GM10847 (cell line): ENCODE data around the gene DTX1.

Experiments used
- POLR2A ChIP-seq: IDR thresholded peaks from 2 replicates; pipeline ENCODE4 v1.6.1; 2011; ENCODE audit not compliant: insufficient read length; ENCODE audit errors: extremely low read depth

DTX1 gene

DNA sequence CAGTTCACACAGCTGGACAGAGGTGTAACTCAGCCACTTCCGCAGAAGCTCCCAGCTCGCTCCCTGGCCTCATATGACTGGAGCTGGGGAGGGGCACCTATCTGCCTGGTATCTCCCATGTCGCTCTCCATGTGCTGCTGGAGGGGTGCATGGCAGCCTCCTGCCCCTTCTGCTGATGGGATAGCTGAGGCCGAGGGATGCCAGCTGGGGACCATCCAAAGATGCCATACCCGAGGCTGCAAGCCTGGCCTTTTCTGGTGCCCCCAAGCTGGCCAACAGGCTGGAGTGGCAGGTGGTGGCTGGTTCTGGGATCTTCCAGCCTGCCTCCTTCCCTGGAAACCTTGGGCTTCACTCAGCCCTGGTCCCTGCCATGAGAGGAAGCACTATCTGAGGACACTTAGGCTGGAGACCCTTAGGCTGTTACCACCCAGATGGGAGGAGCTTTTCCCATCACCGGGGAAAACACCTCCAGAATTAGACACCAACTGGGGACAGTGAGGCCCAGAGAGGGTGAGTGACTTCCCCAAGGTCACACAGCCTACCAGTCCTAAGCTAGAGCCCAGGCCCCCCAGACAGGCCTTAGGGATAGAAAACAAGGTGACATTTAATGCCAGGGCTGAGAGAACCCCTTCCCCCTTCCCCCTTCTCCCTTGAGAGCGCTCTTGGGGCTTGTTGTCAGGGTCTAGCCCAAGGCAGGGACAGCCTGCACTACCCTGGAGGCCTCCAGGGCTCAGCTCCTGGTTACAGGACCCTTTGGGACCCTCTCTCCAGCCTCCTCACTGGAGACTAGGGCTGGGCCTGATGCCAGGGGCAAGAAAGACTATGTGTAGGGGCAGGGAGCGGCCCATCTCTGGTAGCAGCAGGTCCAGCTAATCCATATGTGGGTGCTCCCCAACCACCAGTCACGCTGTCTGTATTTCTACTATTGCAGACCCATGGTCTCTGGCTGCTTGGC is 7.1 kb downstream of the DTX1 start:
- TF ChIP-seq POLR2A, result no peak

DNA sequence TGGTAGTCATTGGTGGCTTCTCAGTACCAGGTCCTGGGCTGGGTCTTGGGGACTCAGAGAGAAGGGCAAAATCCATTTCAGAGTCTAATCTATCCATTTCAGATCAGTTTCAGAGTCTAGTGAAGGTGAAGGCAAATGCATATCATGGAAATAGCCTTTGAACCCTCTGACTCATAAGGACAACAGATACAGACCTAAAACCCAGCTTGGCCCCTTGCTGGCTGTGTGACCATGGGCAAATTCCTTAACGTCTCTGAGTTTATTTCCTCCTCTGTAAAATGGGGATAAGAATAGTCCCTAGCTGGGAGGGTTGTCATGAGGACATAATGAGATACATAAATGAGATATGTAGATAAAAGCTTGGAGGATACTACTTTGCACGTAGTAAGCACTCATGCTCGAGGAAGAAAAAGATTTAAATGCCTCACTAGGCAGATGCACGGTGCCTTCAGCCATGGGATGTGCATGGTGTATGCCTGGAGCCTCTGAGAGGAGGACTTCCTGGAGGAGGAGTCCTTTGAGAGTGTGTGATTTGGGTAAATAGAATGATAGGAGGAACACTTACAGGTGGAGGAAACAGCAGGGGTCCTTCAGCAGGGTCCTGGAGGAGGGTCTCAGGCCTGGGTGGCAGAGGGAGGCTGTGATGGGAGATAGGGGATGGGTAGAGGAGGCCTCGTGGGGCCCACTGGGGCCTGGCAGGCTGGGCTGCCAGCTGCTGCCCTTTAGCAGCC is 8.0 kb downstream of the DTX1 start:
- no peak for TF ChIP-seq POLR2A

DNA sequence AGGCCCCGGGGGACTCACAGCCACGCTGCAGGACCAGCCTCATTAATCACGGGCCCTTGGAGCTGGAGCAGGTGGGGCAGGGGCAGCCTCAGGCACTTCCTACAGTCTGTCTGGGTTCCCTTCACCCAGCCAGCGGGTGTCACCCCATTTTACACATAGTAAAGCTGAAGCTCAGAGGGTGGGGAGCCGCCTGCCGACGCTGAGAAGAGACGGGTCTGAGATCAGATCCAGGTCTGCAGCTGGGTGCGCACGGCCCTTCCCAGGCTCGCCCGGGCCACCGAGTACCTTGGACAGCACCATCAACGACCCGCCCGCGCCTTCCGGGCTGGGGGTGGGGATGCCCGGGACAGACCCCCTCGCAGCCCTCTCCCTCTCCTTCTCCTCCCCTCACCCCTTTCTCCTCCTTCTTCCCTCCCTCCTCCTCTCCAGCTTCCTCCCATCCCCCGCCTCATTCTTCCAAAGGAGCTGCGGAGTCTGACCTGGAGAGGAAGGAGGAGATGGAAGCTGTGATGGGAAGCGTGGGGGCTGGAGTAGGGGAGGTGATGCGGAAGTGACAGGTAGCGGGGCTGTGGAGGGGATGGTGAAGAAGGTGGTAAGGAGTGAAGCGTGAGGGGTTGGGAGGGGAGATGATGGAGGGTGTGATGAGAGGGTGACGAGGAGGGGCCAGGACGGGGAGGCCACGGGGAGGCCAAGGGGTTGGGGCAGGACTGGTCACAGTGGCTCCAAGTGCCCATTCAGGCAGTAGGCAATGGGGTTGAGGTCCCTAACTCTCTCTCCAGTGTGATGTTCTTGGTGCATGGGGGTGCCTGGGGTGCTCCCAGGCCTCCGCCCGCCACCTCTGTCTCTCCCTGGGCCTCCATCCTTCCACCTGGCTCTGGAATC is 8.8 kb downstream of the DTX1 start:
- no peak for TF ChIP-seq POLR2A

DNA sequence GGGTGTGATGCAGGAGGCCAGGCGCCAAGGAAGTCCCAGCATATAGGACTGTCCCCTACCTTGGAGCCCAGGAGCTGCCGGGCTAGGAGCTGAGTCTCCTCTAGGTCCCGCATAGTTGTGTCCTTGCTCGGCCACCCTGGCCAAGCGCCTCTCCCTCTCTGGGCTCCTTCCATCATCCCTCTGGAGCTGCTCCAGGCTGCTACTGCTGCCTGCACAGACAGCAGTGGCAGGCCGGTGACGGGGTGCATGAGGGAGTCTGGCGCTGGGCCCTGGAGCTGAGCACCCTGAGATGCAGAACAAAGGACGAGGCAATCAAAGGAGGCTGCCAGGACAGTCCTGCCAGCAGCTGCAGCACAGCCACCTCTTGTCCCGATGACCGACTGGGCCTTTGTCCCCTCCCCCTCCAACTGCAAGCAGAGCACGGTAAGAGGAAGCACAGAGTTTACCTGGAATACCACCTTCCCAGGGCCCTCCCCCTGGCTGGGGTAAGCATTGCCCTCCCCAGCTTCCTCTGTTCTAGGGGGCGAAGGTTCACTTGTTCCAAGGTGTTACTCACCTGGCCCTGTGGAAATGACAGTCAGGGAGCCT is 10.4 kb downstream of the DTX1 start:
- TF ChIP-seq POLR2A, result no peak

DNA sequence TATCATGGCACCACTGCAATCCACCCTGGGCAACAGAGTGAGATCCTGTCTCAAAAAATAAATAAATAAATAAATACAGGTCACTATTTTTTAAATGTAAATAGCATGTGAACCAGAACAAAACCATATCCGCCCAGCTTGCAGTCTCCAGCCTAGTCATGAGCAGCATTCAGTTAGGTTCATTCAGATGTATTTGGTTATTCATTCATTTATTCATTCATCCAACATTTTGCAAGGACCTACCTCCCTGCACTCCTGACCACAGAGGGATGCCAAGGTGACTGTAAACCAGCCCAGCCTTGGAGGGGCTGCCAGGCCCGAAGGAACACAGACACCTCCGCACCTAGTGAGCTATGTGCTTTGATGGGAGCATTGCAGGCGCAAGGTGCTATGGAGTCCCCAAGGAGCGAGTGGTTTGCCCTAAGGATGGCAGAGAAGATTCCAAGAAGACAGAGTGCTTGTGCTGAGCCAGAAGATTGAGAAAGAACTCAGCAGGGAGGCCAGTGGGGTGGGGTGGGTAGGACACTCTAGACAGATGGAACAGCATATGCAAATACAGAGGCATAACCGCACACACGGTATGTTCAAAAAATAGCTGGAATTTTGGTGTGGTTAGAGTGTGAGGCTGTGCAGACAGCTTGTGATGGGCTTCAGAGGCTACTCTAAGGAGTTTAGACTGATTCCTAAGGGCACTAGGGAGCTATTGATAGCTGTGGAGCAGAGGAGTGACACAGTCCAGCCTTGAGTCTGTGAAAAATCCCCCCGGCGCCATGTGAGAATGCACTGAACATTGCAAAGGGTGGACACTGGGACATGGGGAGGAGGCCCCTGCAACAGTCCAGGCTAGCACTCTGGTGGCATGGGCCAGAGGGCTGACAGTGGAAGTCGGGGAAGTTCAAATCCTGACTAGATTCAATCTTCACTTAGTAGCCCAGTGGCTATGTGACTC is 11.7 kb downstream of the DTX1 start:
- TF ChIP-seq POLR2A, result no peak

DNA sequence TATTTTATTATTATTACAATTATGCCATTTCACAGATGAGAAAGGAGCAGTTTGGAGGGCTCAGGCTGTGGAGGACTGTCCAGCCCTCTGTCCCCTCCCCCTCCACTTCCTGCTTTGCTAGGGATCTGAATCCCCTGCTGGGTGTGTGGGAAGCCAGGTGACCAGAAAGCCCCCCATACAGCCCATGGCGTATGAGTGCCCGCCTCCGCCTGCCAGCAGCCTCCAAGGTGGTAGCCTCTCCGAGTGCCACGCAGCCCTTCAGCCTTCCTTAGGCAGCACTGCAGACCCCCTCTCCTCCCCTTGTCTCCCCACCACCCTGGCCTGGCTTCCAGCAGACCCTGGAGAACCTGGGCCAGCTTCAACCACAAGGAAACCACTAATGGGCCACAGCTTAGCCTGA is 12.6 kb downstream of the DTX1 start:
- TF ChIP-seq POLR2A, result no peak

DNA sequence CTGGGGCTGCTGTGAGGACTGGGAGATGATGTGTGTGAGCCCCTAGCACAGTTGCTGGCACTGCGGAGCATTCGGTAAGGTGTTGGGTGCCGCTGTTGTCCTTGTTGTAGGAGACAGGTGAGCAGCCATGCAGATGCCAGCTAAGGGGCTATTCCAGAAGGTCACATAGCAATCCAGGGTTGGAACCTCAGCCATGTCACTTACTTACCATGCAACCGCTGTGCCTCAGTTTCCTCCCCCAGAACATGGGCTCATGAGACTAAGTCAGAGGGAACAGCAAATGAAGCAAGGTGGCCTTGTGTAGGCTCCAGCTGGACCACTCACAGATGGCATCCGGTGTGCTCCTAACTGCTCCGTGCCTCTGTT is 13.2 kb downstream of the DTX1 start:
- TF ChIP-seq POLR2A, result no peak

DNA sequence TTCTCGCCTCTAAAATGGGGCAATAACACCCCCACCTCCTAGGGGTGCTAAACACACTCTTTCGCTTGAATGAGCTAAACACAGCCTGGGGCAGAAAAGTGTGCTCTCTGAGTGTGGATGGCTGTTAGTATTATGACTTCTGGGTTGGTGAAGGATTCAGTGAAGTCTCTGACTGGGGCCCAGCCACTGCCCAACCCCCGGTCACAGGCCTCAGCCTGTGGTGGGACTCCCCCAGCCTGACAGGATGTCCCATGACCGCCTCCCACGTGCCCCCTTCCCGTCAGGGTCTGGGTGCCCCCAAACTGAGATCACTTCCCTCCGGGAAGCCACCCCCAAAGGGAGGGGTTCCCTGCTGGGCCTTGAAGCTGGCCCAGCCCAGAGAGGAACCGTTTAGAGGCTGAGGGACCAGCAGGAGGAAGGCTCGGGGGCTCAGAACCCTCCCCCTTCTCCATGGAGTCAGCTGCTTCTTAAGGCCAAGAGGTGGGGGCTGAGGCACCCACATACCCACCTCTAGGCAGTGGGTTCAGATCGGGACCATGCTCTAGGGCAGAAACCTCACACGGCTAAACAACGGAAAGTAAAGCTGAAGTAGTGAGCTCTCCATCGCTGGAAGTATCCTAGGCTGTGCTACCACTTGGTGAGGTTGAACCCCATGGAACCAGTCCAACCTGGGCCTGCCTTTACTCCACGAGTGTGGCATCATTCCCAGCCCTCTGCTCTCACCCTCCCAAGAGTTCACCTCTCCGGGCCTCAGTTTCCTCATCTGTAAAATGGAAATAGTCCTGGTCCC is 13.8 kb downstream of the DTX1 start:
- TF ChIP-seq POLR2A, result no peak

DNA sequence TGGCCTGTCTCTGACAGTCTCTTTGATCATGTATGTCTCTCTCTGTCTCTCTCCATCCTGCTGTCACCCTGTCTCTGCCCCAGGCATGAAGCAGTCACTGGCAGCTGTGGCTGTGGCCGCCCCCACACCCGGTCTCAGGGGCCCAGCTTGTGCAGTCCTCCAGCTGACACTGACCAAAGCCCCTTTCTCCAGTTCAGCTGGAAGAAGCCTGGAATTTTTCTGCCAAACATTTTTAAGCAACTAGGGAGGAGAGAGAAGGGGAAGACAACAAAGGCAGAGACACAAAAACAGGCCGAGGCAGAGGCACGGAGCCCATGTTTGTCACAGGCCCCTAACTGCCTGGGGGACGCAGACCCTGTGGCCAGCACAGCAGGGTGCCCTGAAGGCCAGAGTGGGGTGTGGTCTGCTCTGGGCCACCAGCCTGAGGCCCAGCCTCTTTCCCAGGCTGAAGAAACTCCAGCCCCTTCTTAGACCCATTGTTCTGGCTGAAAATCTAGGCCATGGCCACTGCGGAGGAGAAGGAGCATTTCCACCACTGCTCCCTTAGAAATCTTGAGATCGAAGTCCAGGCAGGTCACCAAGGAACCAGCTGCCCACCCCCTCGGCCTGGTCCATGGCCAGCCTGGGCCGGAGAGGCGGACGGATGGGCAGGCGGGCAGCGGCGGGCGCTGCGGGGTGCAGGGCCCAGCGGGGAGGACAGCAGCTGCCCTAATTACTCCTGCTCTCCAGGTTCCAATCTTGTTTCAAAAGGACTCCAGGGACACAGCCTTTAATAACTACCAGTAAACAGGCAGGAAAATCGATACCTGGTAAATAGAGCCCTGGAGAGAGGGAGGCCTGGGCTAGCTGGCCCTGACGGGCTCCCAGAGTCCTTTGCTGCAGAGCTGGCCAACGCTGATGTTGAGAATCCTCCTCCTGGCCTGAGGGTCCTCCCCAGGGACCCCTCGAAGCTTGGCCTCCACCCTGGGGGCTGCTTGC is 14.9 kb downstream of the DTX1 start:
- no peak for TF ChIP-seq POLR2A

DNA sequence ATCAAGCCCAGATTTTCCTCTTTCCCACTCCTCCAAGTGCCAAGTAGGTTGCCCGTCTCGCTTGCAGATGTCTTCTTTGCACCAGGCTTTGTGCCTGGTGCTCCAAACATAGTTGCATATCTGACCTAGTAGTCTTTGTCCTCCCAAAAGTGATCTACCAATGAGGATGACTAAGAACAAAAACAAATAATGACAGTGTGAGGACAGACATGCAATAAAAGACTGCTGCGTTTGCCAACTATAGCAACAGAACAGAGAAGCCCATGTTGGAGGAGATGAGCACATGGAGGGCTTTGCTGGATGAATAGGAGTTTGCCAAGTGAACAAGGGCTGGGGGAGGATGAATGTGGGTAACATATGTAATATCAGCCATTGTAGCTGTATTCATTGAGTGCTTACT is 15.6 kb downstream of the DTX1 start:
- TF ChIP-seq POLR2A, result no peak

DNA sequence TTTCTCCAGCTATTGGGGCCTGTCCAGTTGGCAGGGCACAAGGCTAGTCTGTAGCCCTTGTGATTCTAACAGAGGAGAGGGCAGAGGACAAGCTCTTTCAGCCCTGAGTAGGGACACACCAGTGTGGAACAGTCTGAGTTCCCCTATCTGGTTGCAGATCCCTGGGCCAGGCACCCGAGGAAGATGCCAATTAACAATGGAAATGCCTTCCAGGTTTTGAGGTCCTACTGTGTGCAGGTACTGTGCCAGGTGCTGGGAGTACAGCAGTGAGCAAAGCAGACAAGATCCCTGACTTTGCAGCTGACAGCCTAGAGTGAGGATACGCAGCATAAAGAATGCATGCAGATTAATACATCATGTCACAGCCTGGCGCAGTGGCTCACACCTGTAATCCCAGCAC is 17.1 kb downstream of the DTX1 start:
- no peak for TF ChIP-seq POLR2A

DNA sequence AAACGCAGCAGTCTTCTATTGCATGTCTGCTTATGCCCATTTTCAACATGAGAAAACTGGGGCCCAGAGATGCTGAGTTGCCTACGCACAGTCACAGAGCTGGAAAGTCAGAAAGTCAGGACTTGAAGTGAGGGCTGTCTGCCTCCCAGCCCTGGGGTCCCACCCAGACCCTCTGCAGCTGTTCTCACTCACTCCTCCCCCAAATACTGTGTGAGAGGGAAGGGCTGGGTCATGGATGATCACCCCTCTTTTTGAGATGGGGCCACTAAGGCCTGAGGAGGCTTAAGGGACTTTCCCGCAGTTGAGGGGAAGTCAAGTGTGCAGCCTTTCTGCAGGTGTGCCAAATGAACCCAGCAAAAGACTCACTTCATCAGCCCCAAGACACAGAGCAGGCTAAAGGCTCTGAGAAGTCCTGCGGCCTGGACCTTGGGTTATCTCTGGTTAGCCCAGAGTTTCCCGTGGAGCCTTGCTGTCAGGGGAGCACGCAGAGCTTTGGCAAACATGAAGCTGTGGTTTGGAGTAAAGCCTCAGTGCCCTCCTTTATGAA is 18.7 kb downstream of the DTX1 start:
- no peak for TF ChIP-seq POLR2A
